C4-2B (cell line): Measurements from ENCODE around the gene PRG3.

ENCODE experiments used
- H3K27ac ChIP-seq: fragments of 450-650 bp; 2 replicates; pipeline ENCODE4 v1.5.1; 2017
- CTCF ChIP-seq: fragments of 450-650 bp; conservative IDR thresholded peaks from 2 replicates; pipeline ENCODE4 v1.5.1; 2017; ENCODE audit warnings: mild to moderate bottlenecking
- ZFX ChIP-seq: fragments of 450-650 bp; IDR thresholded peaks from 2 replicates; pipeline ENCODE4 v1.6.1; 2017

The PRG3 gene

GRCh38 chr11:57359896-57360690 is 20.9 kb downstream of the PRG3 start:
- TF ChIP-seq ZFX (no peak), CTCF (no peak)
- no peak overlapping the region for H3K27ac ChIP-seq

GRCh38 chr11:57359396-57359795 is 21.6 kb downstream of the PRG3 start:
- no peak overlapping the region for H3K27ac ChIP-seq
- TF ChIP-seq ZFX (no peak), CTCF (no peak)

- H3K27ac ChIP-seq = no peak overlapping the region
- TF ChIP-seq CTCF = no peak
- no peak for TF ChIP-seq ZFX
These were observed 22.0 kb downstream of the PRG3 start for GRCh38 chr11:57358991-57359390.

- H3K27ac ChIP-seq = no peak overlapping the region
These were observed 22.4 kb downstream of the PRG3 start for GRCh38 chr11:57358543-57358961.

GRCh38 chr11:57357856-57358255 is 23.1 kb downstream of the PRG3 start:
- no peak overlapping the region for H3K27ac ChIP-seq
- TF ChIP-seq CTCF (no peak), ZFX (no peak)

More at GRCh38 chr11:57358543-57358961, 22.4 kb downstream of the PRG3 start:
- no peak for TF ChIP-seq CTCF
- TF ChIP-seq ZFX = no peak

GRCh38 chr11:57357310-57357709 is 23.6 kb downstream of the PRG3 start:
- H3K27ac ChIP-seq = no peak overlapping the region
- no peak for TF ChIP-seq ZFX
- TF ChIP-seq CTCF = no peak

- no peak for TF ChIP-seq ZFX
- TF ChIP-seq CTCF = no peak
- H3K27ac ChIP-seq = no peak overlapping the region
These were observed 24.7 kb downstream of the PRG3 start for GRCh38 chr11:57356268-57356667.
